ENCODE measurements around the gene DCUN1D5. TPM values are rescaled to one million over a fixed set of nuclear protein-coding genes. Genes with fewer than 3 reads are reported as not detected.

Gene DCUN1D5
- total RNA-seq, 6 experiments from 2014 or later = 6.4 to 35.4 (median 10.4) TPM

- Histone ChIP-seq H3K9me3 (no peaks in the 10 kb centered on the region), H3K4me3 (no peak overlapping the region), H3K27ac (no peak overlapping the region), H3K27me3 (no peaks in the 10 kb centered on the region), H3K4me1 (no peaks in the 10 kb centered on the region), H3K36me3 (no peaks in the 10 kb centered on the region)
- intact Hi-C loops (cut with DNase I) = no loop called here
- ATAC-seq (no peak), DNase-seq (no peak)
- TF ChIP-seq POLR2A (IDR thresholded peaks at IDR 0.05) = no peak
- TF ChIP-seq, protein P1, sequence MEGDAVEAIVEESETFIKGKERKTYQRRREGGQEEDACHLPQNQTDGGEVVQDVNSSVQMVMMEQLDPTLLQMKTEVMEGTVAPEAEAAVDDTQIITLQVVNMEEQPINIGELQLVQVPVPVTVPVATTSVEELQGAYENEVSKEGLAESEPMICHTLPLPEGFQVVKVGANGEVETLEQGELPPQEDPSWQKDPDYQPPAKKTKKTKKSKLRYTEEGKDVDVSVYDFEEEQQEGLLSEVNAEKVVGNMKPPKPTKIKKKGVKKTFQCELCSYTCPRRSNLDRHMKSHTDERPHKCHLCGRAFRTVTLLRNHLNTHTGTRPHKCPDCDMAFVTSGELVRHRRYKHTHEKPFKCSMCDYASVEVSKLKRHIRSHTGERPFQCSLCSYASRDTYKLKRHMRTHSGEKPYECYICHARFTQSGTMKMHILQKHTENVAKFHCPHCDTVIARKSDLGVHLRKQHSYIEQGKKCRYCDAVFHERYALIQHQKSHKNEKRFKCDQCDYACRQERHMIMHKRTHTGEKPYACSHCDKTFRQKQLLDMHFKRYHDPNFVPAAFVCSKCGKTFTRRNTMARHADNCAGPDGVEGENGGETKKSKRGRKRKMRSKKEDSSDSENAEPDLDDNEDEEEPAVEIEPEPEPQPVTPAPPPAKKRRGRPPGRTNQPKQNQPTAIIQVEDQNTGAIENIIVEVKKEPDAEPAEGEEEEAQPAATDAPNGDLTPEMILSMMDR (IDR thresholded peaks at IDR 0.05) = no peak
- 88% methylated on average over 3 of the region's 3 CpGs for WGBS (ENCODE audit: insufficient coverage, low coverage, low lambda C conversion rate, missing lambda C conversion rate)
Measured at GRCh38 chr11:103024086-103024485, 67.9 kb downstream of the DCUN1D5 start.

DNA sequence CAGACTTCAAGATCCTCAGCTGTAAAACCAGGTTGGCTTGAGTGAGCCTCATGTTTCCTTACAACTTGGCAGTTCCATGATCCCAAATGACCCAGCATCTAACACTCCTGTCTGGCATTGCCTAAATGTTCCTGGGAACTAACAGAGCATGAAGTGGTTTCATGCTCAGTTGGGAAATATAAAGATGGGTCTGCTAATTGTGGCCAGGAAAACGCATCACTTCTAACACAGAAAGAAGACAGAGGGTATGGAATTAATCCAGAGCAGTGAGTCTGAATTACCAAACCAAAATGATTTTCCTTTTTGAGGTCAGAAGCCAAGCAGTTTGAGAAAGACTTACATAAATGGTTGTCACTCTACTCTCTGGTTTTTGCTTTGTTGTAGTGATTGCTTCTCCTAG, 75.9 kb downstream of the DCUN1D5 start:
- DNase-seq (no peak), ATAC-seq (no peak)
- H3K36me3 ChIP-seq = no peaks in the 10 kb centered on the region
- H3K9me3 ChIP-seq = no peaks in the 10 kb centered on the region
- H3K27ac ChIP-seq = no peak overlapping the region
- no peak for TF ChIP-seq POLR2A (IDR thresholded peaks at IDR 0.05)
- TF ChIP-seq, protein P1 (IDR thresholded peaks at IDR 0.05) = no peak
- no peaks in the 10 kb centered on the region for H3K27me3 ChIP-seq
- intact Hi-C loops (cut with DNase I) = no loop called here
- WGBS (ENCODE audit: insufficient coverage, low coverage, low lambda C conversion rate, missing lambda C conversion rate) = 11% methylated on average over 1 of the region's 1 CpG
- no peaks in the 10 kb centered on the region for H3K4me1 ChIP-seq
- no peak overlapping the region for H3K4me3 ChIP-seq

- ATAC-seq (no peak), DNase-seq (no peak)
- Histone ChIP-seq H3K27me3 (no peaks in the 10 kb centered on the region), H3K4me3 (no peak overlapping the region), H3K9me3 (no peaks in the 10 kb centered on the region), H3K36me3 (no peaks in the 10 kb centered on the region), H3K4me1 (no peaks in the 10 kb centered on the region), H3K27ac (no peak overlapping the region)
- intact Hi-C loops (cut with DNase I) = no loop called here
- WGBS (ENCODE audit: insufficient coverage, low coverage, low lambda C conversion rate, missing lambda C conversion rate) = 33% methylated on average over 1 of the region's 1 CpG
- TF ChIP-seq, protein P1 (IDR thresholded peaks at IDR 0.05) = no peak
- TF ChIP-seq POLR2A (IDR thresholded peaks at IDR 0.05) = no peak
Measured at GRCh38 chr11:103013421-103013820, 78.5 kb downstream of the DCUN1D5 start.

Other genes with a start within 250 kb of the DCUN1D5 start
- gene MMP3, start 248.6 kb downstream of the DCUN1D5 start, total RNA-seq = not detected
- 1 to 10 TPM in 1 of 6 experiments, not detected in 5; 1.5 TPM for gene MMP12, start 217.2 kb downstream of the DCUN1D5 start, total RNA-seq
- not detected for gene MMP13, start 136.4 kb downstream of the DCUN1D5 start, total RNA-seq
- 1 to 10 TPM; 1.0 to 3.4 (median 1.5) TPM for gene DYNC2H1, start 17.3 kb upstream of the DCUN1D5 start, total RNA-seq

All from right lobe of liver (tissue), 6 donors.